Esophagus squamous epithelium (tissue), 5 donors: ENCODE data around the gene RNF166. TPM values are rescaled to one million over a fixed set of nuclear protein-coding genes. Genes with fewer than 3 reads are reported as not detected.

Source experiments
- DNase-seq: peaks from one replicate; lab custom pipeline; 2025; lab: John Stamatoyannopoulos, UW
- H3K27ac ChIP-seq, 4 donors: fragments of 200-600 bp; sonication (generic); one replicate each; pipeline ENCODE4 v1.5.1; 2016 to 2019; ENCODE audit warnings: mild to moderate bottlenecking in 1 of 4
- H3K27me3 ChIP-seq, 4 donors: fragments of 200-600 bp; sonication (generic); 1 replicate in 3 of 4; 2 replicates in 1 of 4; pipeline versions ENCODE4 v1.5.1 to v1.6.0; 2017 to 2021; ENCODE audit warnings: antibody characterized with exemption in 1 of 4
- H3K36me3 ChIP-seq, 3 donors: fragments of 200-600 bp; sonication (generic); one replicate each; pipeline ENCODE4 v1.5.1; 2016 to 2019
- H3K4me1 ChIP-seq, 3 donors: fragments of 200-600 bp; sonication (generic); one replicate each; pipeline ENCODE4 v1.5.1; 2017 to 2019
- H3K4me3 ChIP-seq, 4 donors: fragments of 200-600 bp; sonication (generic); 1 replicate in 3 of 4; 2 replicates in 1 of 4; pipeline ENCODE4 v1.5.1; 2016 to 2019; ENCODE audit warnings: mild to moderate bottlenecking in 2 of 4, moderate library complexity in 1 of 4
- H3K9me3 ChIP-seq, 3 donors: fragments of 200-600 bp; sonication (generic); one replicate each; pipeline ENCODE4 v1.5.1; 2016 to 2019
- POLR2A ChIP-seq, 4 donors: fragments of 450-650 bp; IDR thresholded peaks; one replicate each; pipeline ENCODE4 v1.6.1; 2017; ENCODE audit warnings: antibody characterized with exemption in 4 of 4, mild to moderate bottlenecking in 4 of 4, moderate library complexity in 3 of 4
- WGBS, 2 donors: methylation state at CpG; one replicate each; pipeline ENCODE4 v1.1.5; 2018; 5-methylcytosine and 5-hydroxymethylcytosine counted together
- intact Hi-C: fragments of 100-400 bp; cut with DNase I; formaldehyde crosslinking; loops from one replicate; pipeline ENCODE4 v1.15.0; 2022
- total RNA-seq, 4 donors: library from RNA; depleted of rRNA; stranded (reverse); fragments of >200 nt; gene quantifications; one replicate each; pipeline ENCODE4 v1.1.0, GENCODE V29; 2016
- TF ChIP-seq, protein P1 (sequence below), 6 experiments: fragments of 450-650 bp in 4 of 6; fragments of 200-600 bp in 2 of 6; sonication (generic) in 2 of 6; IDR thresholded peaks; one replicate each; pipeline ENCODE4 v1.5.1; 2016 to 2019; ENCODE audit warnings: antibody characterized with exemption in 6 of 6, mild to moderate bottlenecking in 4 of 6, moderate library complexity in 4 of 6
- donor health status: DM: yes; HTN: yes; CAD: no.

RNF166 gene
- total RNA-seq, 4 donors from 2014 or later = 7.1 to 16.8 (median 9.6) TPM

DNA sequence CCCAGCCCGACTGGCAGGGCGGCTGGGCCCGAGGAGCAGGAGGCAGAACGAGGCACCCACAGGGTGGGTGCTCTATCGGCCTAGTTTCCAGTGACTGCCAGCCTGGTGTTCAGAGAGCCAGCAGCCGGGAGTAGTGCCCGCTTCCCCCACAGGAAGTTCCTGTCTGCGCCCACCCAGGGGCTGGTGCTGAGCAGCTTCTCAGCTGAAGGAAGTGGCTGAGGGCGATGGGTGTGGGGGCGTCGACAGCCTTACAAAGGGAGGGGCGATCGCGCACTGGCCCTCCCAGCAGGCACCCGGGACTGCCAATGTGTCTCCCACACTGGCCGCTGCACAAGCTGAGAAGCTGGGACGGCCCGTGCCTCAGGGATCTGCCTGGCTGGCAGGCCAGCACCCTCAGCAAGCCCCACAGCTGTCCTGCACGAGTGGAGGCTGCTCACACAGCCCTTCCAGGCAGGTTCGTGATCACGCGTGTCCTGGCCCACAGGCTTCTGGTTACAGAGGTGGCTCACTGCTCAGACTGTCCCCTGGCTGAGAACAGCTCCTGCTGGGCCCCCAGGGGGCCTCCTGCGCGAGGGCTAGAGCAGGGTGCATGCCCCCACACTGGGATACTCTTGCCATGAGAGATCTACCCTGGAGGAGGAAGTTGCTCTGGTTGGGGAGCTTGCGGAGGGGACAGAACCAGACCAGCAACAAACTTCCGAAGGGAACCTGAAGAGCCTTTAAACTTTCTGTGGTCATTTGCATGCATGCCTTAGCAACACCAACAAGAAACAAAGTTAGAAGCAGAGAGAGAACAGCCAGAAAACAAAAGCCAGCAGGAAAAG lies 2.5 kb downstream of the RNF166 start:
- no peak for DNase-seq
- H3K9me3 ChIP-seq = no peaks in the 10 kb centered on the region
- H3K4me3 ChIP-seq = peak overlapping the region in 3 of 4 donors; percentile 1 to 99 (median 34)
- no peaks in the 10 kb centered on the region for H3K27me3 ChIP-seq
- H3K4me1 ChIP-seq = peaks cover 28 to 83% (median 34%) of the 10 kb centered on the region in 3 donors
- peaks cover 0 to 20% (median 0%) of the 10 kb centered on the region in 3 donors for H3K36me3 ChIP-seq
- intact Hi-C loops = no loop called here
- WGBS, 2 donors = 63 to 80% methylated on average over 4 to 9 of the region's 26 CpGs
- H3K27ac ChIP-seq = peak overlapping the region; percentile 59 to 95 (median 72)
- TF ChIP-seq, protein P1, sequence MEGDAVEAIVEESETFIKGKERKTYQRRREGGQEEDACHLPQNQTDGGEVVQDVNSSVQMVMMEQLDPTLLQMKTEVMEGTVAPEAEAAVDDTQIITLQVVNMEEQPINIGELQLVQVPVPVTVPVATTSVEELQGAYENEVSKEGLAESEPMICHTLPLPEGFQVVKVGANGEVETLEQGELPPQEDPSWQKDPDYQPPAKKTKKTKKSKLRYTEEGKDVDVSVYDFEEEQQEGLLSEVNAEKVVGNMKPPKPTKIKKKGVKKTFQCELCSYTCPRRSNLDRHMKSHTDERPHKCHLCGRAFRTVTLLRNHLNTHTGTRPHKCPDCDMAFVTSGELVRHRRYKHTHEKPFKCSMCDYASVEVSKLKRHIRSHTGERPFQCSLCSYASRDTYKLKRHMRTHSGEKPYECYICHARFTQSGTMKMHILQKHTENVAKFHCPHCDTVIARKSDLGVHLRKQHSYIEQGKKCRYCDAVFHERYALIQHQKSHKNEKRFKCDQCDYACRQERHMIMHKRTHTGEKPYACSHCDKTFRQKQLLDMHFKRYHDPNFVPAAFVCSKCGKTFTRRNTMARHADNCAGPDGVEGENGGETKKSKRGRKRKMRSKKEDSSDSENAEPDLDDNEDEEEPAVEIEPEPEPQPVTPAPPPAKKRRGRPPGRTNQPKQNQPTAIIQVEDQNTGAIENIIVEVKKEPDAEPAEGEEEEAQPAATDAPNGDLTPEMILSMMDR (IDR thresholded peaks at IDR 0.05) = no peak
- TF ChIP-seq POLR2A (IDR thresholded peaks at IDR 0.05) = peak in 1 of 4 donors; percentile 24

DNA sequence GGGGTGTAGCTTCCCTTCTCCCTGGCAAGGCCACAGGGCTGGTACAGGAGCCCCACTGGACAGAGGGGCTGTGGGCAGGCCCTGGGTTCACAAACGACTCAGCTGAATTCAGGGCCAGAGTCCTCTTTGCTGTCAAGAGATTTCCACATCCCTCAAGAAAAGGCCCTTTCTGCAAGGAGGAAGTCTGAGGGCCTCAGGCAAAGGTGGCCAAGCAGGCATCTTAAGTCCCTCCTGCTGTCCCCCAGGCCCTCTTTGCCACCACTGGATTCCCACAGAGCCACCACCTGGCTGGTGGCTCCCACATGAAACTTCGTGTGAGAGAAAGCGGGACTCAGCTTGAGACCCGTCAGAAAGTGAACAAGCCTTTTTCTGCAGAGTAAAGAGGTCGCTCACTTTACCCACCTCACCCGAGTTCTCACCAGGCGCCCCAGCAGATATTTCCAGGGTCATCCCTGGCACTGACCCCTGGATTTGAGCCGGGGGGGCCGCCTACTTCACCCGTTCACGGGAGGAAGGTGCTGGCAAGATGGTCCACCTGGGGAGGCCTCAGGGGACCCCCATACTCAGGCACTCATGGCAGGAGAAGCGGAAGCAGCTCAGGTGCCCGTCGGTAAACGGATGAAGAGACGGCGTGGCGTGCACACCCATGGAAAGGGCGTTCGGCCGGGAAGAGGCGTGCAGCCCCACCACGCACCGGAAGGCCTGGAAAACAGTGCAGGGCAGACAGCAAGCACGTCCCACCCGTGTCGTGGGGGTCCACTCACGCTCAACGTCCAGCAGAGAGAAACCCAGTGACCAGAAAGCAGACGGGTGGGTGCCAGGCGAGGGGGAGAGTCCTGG lies 3.6 kb downstream of the RNF166 start:
- peaks cover 4 to 31% (median 4%) of the 10 kb centered on the region in 3 donors for H3K36me3 ChIP-seq
- no peaks in the 10 kb centered on the region for H3K27me3 ChIP-seq
- H3K9me3 ChIP-seq = no peaks in the 10 kb centered on the region
- no peak for DNase-seq
- H3K4me3 ChIP-seq = peak overlapping the region in 3 of 4 donors; percentile 1 to 99 (median 34)
- TF ChIP-seq, protein P1 (IDR thresholded peaks at IDR 0.05) = no peak
- no peak for TF ChIP-seq POLR2A (IDR thresholded peaks at IDR 0.05)
- peaks cover 28 to 72% (median 33%) of the 10 kb centered on the region in 3 donors for H3K4me1 ChIP-seq
- intact Hi-C loops = no loop called here
- 60 to 82% methylated on average over 2 to 17 of the region's 31 CpGs for WGBS, 2 donors
- peak overlapping the region; percentile 59 to 95 (median 72) for H3K27ac ChIP-seq

DNA sequence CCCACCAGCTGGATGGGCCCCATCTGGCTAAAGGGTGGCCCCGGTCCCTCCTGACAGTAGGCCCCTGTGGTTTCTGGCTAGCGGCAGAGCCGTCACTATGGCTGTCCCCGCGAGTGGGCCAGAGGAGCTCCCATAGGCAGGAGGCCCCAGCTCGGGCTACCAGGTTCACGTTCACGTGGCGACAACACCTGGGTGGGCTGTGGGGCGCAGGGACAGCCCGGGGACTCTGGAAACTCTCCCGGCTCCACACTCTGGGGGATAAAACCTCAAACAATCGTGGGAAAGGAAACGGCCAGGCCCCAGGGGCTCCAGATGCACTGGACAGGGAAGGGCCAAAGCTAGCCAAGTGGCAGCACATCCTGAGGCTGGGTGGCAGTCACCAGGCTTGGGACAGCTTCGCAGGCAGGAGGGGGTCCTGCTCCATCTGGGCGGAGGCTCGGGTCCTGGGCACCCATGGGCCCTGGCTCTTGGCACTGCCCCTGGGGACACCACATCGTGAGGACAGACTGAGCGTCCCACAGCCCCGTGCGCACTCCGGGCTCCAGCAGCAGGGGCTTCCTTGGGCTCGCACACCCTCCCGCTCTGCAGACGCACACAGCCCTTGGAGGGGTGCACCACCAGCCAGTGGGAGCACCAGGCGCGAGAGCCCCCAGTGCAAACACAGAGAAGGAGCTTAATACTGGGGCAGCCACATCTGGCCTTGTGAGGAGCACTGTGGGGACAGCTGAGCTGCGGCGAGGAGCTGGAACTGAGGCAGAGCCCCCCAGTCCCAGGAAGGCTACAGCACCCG lies 4.4 kb downstream of the RNF166 start:
- WGBS, 2 donors = 78% methylated on average over 4 of the region's 30 CpGs; no CpG with 5 or more reads in 1 of the 2 donors
- intact Hi-C loops = no loop called here
- Histone ChIP-seq H3K36me3 (peaks cover 10 to 39% (median 11%) of the 10 kb centered on the region in 3 donors), H3K27ac (peak overlapping the region; percentile 59 to 95 (median 72)), H3K4me1 (peaks cover 20 to 64% (median 25%) of the 10 kb centered on the region in 3 donors), H3K27me3 (no peaks in the 10 kb centered on the region), H3K9me3 (no peaks in the 10 kb centered on the region), H3K4me3 (peak overlapping the region in 2 of 4 donors; percentile 34 to 99)
- TF ChIP-seq POLR2A (IDR thresholded peaks at IDR 0.05) = no peak
- TF ChIP-seq, protein P1 (IDR thresholded peaks at IDR 0.05) = no peak
- no peak for DNase-seq

- Histone ChIP-seq H3K36me3 (peaks cover 10 to 49% (median 11%) of the 10 kb centered on the region in 3 donors), H3K27ac (peak overlapping the region; percentile 59 to 95 (median 74)), H3K9me3 (no peaks in the 10 kb centered on the region), H3K4me3 (peak overlapping the region in 3 of 4 donors; percentile 11 to 99 (median 34)), H3K4me1 (peaks cover 18 to 61% (median 22%) of the 10 kb centered on the region in 3 donors), H3K27me3 (no peaks in the 10 kb centered on the region)
- intact Hi-C loops = no loop called here
- WGBS, 2 donors = 72% methylated on average over 13 of the region's 42 CpGs; no CpG with 5 or more reads in 1 of the 2 donors
- TF ChIP-seq POLR2A (IDR thresholded peaks at IDR 0.05) = peak in 1 of 4 donors; percentile 33
- TF ChIP-seq, protein P1 (IDR thresholded peaks at IDR 0.05) = no peak
- peak; percentile 90 for DNase-seq
Observed at GRCh38 chr16:88700636-88701482, 5.3 kb downstream of the RNF166 start.
